Sigmoid colon (tissue), 4 donors: ENCODE results near the gene SMARCAL1.

Experiments used
- CTCF ChIP-seq, 4 experiments: fragments of 450-650 bp in 3 of 4; fragments of 200-600 bp in 1 of 4; IDR thresholded peaks; one replicate each; pipeline ENCODE4 v1.5.1; 2016 to 2019; ENCODE audit warnings: antibody characterized with exemption in 4 of 4, mild to moderate bottlenecking in 3 of 4, moderate library complexity in 2 of 4
- EP300 ChIP-seq, 4 donors: sonication (generic); formaldehyde crosslinking; IDR thresholded peaks; one replicate each; pipeline ENCODE4 v1.6.1; 2017; ENCODE audit warnings: antibody characterized with exemption in 4 of 4
- POLR2A ChIP-seq, 2 donors: fragments of 450-650 bp; IDR thresholded peaks; one replicate each; pipeline ENCODE4 v1.6.1; 2016; ENCODE audit warnings: antibody characterized with exemption in 2 of 2, mild to moderate bottlenecking in 2 of 2, moderate library complexity in 2 of 2

- no peak for TF ChIP-seq CTCF (IDR thresholded peaks at IDR 0.05)
- no peak for TF ChIP-seq POLR2A (IDR thresholded peaks at IDR 0.05)
- no peak for TF ChIP-seq EP300 (IDR thresholded peaks at IDR 0.05)
Observed at GRCh38 chr2:216441308-216442010, 29.2 kb downstream of the SMARCAL1 start.
